A549 (cell line): ENCODE measurements around the gene DNAJA1. TPM values are rescaled to one million over a fixed set of nuclear protein-coding genes. Genes with fewer than 3 reads are reported as not detected.

Experiments
- ATAC-seq, 2 experiments: fragments of 200-7000 bp in 1 of 2; fragments of >200 bp in 1 of 2; cut with Nextera tagmentation in 1 of 2; cut with Tn5 transposase in 1 of 2; 3 replicates each; pipeline versions ENCODE4 v1.8.0 to v1.9.1; 2018 to 2020; ENCODE audit warnings: mild to moderate bottlenecking in 1 of 2, moderate library complexity in 1 of 2
- CTCF ChIA-PET: fragments of 300-600 bp; sonication (Branson Sonifier 250); formaldehyde crosslinking; extraction: SDS; loops from one replicate; lab custom pipeline; 2021; ENCODE audit warnings: antibody characterized with exemption, inconsistent platforms; lab: Yijun Ruan, JAX
- POLR2A ChIA-PET: fragments of 350-600 bp; formaldehyde crosslinking; extraction: SDS; loops from one replicate; lab custom pipeline; 2021; ENCODE audit warnings: antibody characterized with exemption, inconsistent platforms; lab: Yijun Ruan, JAX
- DNase-seq, 2 experiments: peaks; one replicate each; pipeline versions ENCODE4 v3.0.0 to v3.0.0-alpha.2; 2011 to 2016; ENCODE audit warnings: low read depth in 1 of 2, low spot score in 1 of 2
- FAIRE-seq: peaks from 2 replicates; lab custom pipeline; 2011; peaks lifted over from hg19 to GRCh38; lab: Jason Lieb, UNC
- H3K27ac ChIP-seq, 2 experiments: fragments of >200 bp; sonication (Bioruptor Twin); formaldehyde crosslinking; 3 replicates each; pipeline ENCODE4 v1.5.1; 2016 to 2017
- H3K4me1 ChIP-seq: fragments of >200 bp; sonication (Bioruptor Twin); formaldehyde crosslinking; 3 replicates; pipeline ENCODE4 v1.6.1; 2016
- H3K4me2 ChIP-seq: fragments of >200 bp; sonication (Bioruptor Twin); formaldehyde crosslinking; 3 replicates; pipeline ENCODE4 v1.6.1; 2016
- H3K4me3 ChIP-seq: fragments of >200 bp; sonication (Bioruptor Twin); formaldehyde crosslinking; 3 replicates; pipeline ENCODE4 v1.5.1; 2016
- H3K9me3 ChIP-seq: fragments of >200 bp; sonication (Bioruptor Twin); formaldehyde crosslinking; 3 replicates; pipeline ENCODE4 v1.6.1; 2016
- CEBPB ChIP-seq, 2 experiments: fragments of >200 bp in 1 of 2; sonication (Bioruptor Twin) in 1 of 2; formaldehyde crosslinking in 1 of 2; IDR thresholded peaks; 2 replicates each; pipeline ENCODE4 v1.6.1; 2012 to 2016
- CHD2 ChIP-seq: fragments of 150-350 bp; IDR thresholded peaks from 2 replicates; pipeline ENCODE4 v1.6.1; 2014; ENCODE audit warnings: low read length; ENCODE audit not compliant: partially characterized antibody
- CTCF ChIP-seq: fragments of >200 bp; sonication (Bioruptor Twin); formaldehyde crosslinking; IDR thresholded peaks from 3 replicates; pipeline ENCODE4 v1.5.1; 2016
- E2F6 ChIP-seq: IDR thresholded peaks from 2 replicates; pipeline ENCODE4 v1.6.1; 2012; ENCODE audit warnings: low read depth, borderline replicate concordance
- EHF ChIP-seq: fragments of 250-450 bp; sonication (Bioruptor Pico); IDR thresholded peaks from 2 replicates; pipeline ENCODE4 v1.5.0; 2020; ENCODE audit warnings: mild to moderate bottlenecking
- FOSB ChIP-seq: fragments of 250-450 bp; sonication (Bioruptor Pico); IDR thresholded peaks from 2 replicates; pipeline ENCODE4 v1.5.0; 2020; ENCODE audit warnings: mild to moderate bottlenecking, moderate library complexity
- HMGXB4 ChIP-seq: fragments of 250-450 bp; sonication (Bioruptor Pico); IDR thresholded peaks from 2 replicates; pipeline ENCODE4 v1.5.0; 2021; ENCODE audit warnings: mild to moderate bottlenecking, moderate library complexity, borderline replicate concordance
- HOXA7 ChIP-seq: fragments of 250-450 bp; sonication (Bioruptor Pico); IDR thresholded peaks from 2 replicates; pipeline ENCODE4 v1.5.0; 2020; ENCODE audit warnings: mild to moderate bottlenecking, moderate library complexity
- HOXB5 ChIP-seq: fragments of 250-450 bp; sonication (Bioruptor Pico); IDR thresholded peaks from 2 replicates; pipeline ENCODE4 v1.5.0; 2020; ENCODE audit warnings: mild to moderate bottlenecking, moderate library complexity
- JUNB ChIP-seq: fragments of >200 bp; sonication (Bioruptor Twin); formaldehyde crosslinking; IDR thresholded peaks from 2 replicates; pipeline ENCODE4 v1.6.1; 2016
- MAZ ChIP-seq: fragments of 150-350 bp; IDR thresholded peaks from 2 replicates; pipeline ENCODE4 v1.6.1; 2014; ENCODE audit warnings: antibody characterized with exemption, low read depth, low read length, borderline replicate concordance
- NFE2L2 ChIP-seq: fragments of 150-350 bp; conservative IDR thresholded peaks from 2 replicates; pipeline ENCODE4 v1.6.1; 2014; ENCODE audit warnings: low read length
- PBX3 ChIP-seq: IDR thresholded peaks from 2 replicates; pipeline ENCODE4 v1.6.1; 2012
- RAD21 ChIP-seq, 2 experiments: fragments of >200 bp in 1 of 2; sonication (Bioruptor Twin) in 1 of 2; formaldehyde crosslinking in 1 of 2; IDR thresholded peaks in 1 of 2; conservative IDR thresholded peaks in 1 of 2; 2 replicates in 1 of 2; 3 replicates in 1 of 2; pipeline ENCODE4 v1.6.1; 2012 to 2018; ENCODE audit warnings: inconsistent platforms in 1 of 2
- TFCP2L1 ChIP-seq: fragments of 250-450 bp; sonication (Bioruptor Pico); IDR thresholded peaks from 2 replicates; pipeline ENCODE4 v1.5.0; 2021; ENCODE audit warnings: mild to moderate bottlenecking
- WGBS: methylation state at CpG from one replicate; pipeline ENCODE4 v1.1.6; 2017; ENCODE audit errors: missing lambda C conversion rate; 5-methylcytosine and 5-hydroxymethylcytosine counted together
- polyA plus RNA-seq, 4 experiments: library from polyadenylated mRNA; depleted of rRNA in 3 of 4; stranded (reverse); fragments of >200 nt; fragmentation: RNase III in 1 of 4; extraction: RNeasy Plus Mini Kit Qiagen cat#74134 plus additional on column Dnase treatment in 1 of 4; gene quantifications; 2 replicates in 3 of 4; 3 replicates in 1 of 4; pipeline ENCODE4 v1.2.3, GENCODE V29; 2011 to 2017
- TF ChIP-seq, protein P1 (sequence below): IDR thresholded peaks from 2 replicates; pipeline ENCODE4 v1.6.1; 2012
- TF ChIP-seq, protein P2 (sequence below): fragments of 250-450 bp; sonication (Bioruptor Pico); IDR thresholded peaks from 2 replicates; pipeline ENCODE4 v1.5.0; 2020; ENCODE audit warnings: low read depth, mild to moderate bottlenecking, moderate library complexity
- TF ChIP-seq, protein P3 (sequence below): fragments of 450-650 bp; IDR thresholded peaks from 2 replicates; pipeline ENCODE4 v1.6.1; 2014; ENCODE audit warnings: antibody characterized with exemption

DNAJA1 gene
- polyA plus RNA-seq, 2 of the 4 experiments (the other 2 are of a cell fraction) = 258 to 410 TPM

DNA sequence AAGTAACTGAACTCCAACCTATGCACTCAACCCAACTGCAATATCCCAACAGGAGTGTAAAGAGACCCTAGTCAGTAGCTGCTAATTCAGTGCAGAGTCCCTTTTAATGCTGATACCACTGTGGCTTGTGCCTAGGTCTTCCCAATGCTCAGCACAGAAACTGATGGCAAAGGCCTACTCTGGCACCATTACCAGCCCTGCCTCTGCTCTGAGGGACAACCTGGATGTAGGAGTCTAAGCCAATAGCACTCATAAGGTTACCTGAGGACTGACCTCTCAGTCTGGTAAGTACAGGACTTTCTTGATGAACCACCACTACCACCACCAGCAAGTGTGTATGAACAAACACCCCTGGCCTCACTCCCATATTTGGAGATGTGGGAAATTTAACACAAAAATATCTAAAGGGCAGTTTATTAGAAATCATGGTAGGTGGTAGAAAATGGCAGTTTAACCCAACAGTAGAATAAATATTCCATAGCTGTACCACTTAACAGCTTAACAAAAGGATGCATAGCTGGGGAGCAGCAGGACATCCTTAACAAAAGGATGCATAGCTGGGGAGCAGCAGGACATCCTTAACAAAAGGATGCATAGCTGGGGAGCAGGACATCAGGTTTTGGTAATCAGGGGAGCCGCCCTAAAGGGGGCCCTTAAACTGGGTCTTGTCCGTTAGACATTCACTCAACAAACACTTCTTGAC lies 11.0 kb upstream of the DNAJA1 start:
- H3K4me2 ChIP-seq = no peak overlapping the region
- DNase-seq (no peak), FAIRE-seq (no peak), ATAC-seq (peak in 1 of 2 experiments; percentile 25; a peak in 1 of 6 replicates)
- WGBS = 95% methylated on average over 2 of the region's 2 CpGs
- CTCF ChIA-PET = no interaction called here
- H3K27ac ChIP-seq = no peak overlapping the region
- H3K4me3 ChIP-seq = no peak overlapping the region
- TF ChIP-seq, protein P1, sequence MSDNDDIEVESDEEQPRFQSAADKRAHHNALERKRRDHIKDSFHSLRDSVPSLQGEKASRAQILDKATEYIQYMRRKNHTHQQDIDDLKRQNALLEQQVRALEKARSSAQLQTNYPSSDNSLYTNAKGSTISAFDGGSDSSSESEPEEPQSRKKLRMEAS = no peak
- TF ChIP-seq, protein P2, sequence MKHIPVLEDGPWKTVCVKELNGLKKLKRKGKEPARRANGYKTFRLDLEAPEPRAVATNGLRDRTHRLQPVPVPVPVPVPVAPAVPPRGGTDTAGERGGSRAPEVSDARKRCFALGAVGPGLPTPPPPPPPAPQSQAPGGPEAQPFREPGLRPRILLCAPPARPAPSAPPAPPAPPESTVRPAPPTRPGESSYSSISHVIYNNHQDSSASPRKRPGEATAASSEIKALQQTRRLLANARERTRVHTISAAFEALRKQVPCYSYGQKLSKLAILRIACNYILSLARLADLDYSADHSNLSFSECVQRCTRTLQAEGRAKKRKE (CRISPR knock-in tag) = no peak
- TF ChIP-seq PBX3 = no peak
- no peak for TF ChIP-seq JUNB
- TF ChIP-seq MAZ = no peak
- TF ChIP-seq HMGXB4 = no peak
- POLR2A ChIA-PET = interaction anchor here (4.3 kb wide), 1 partner anchor 11 kb away, joined by 41 read pairs; the partner anchor contains the start of gene DNAJA1
- H3K4me1 ChIP-seq = no peaks in the 10 kb centered on the region
- H3K9me3 ChIP-seq = no peaks in the 10 kb centered on the region

GRCh38 chr9:33014665-33015014 lies 10.4 kb upstream of the DNAJA1 start:
- POLR2A ChIA-PET = interaction anchor here (4.3 kb wide), 1 partner anchor 10 kb away, joined by 41 read pairs; the partner anchor contains the start of gene DNAJA1
- DNase-seq = no peak
- no peak overlapping the region for H3K4me2 ChIP-seq
- WGBS = 81% methylated on average over 1 of the region's 1 CpG
- CTCF ChIA-PET = no interaction called here
- H3K27ac ChIP-seq = no peak overlapping the region
- TF ChIP-seq FOSB (CRISPR knock-in tag) = no peak
- TF ChIP-seq RAD21 (conservative IDR thresholded peaks at IDR 0.05 in 1 of 2, IDR thresholded peaks at IDR 0.05 in 1 of 2) = no peak
- TF ChIP-seq, protein P3, sequence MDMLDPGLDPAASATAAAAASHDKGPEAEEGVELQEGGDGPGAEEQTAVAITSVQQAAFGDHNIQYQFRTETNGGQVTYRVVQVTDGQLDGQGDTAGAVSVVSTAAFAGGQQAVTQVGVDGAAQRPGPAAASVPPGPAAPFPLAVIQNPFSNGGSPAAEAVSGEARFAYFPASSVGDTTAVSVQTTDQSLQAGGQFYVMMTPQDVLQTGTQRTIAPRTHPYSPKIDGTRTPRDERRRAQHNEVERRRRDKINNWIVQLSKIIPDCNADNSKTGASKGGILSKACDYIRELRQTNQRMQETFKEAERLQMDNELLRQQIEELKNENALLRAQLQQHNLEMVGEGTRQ = no peak
- TF ChIP-seq TFCP2L1 (CRISPR knock-in tag) = no peak
- no peak for TF ChIP-seq CHD2
- no peak for TF ChIP-seq HOXA7
- no peak overlapping the region for H3K4me3 ChIP-seq
- no peak for FAIRE-seq
- ATAC-seq = peak; percentile 34 to 44; a peak in 2 of 6 replicates
- no peaks in the 10 kb centered on the region for H3K9me3 ChIP-seq
- H3K4me1 ChIP-seq = no peaks in the 10 kb centered on the region

GRCh38 chr9:33017283-33018041 lies 7.6 kb upstream of the DNAJA1 start:
- FAIRE-seq (no peak), DNase-seq (no peak), ATAC-seq (peak in 1 of 2 experiments; percentile 19; a peak in 1 of 6 replicates)
- ChIA-PET CTCF (interaction anchor here (1.2 kb wide), 1 partner anchor 18 kb away, joined by 4 read pairs; no protein-coding TSS in a partner anchor), POLR2A (interaction anchor here (1.3 kb wide), 1 partner anchor 9 kb away, joined by 5 read pairs; no protein-coding TSS in a partner anchor)
- Histone ChIP-seq H3K9me3 (no peaks in the 10 kb centered on the region), H3K4me2 (no peak overlapping the region), H3K4me1 (peaks cover 6% of the 10 kb centered on the region; the same call in 2 of the 3 replicates), H3K4me3 (no peak overlapping the region), H3K27ac (no peak overlapping the region)
- TF ChIP-seq HOXB5 (CRISPR knock-in tag) = no peak
- TF ChIP-seq, protein P2 (CRISPR knock-in tag) = no peak
- no peak for TF ChIP-seq NFE2L2
- TF ChIP-seq CHD2 = no peak
- TF ChIP-seq CTCF = no peak
- TF ChIP-seq EHF = no peak
- no peak for TF ChIP-seq CEBPB (IDR thresholded peaks at IDR 0.05)
- TF ChIP-seq E2F6 = no peak
- WGBS = 77% methylated on average over 6 of the region's 6 CpGs
